WTC11 (cell line): ENCODE measurements around the gene SAE1. TPM values are rescaled to one million over a fixed set of nuclear protein-coding genes. Genes with fewer than 3 reads are reported as not detected.

Experiments
- ATAC-seq: fragments of 200-7000 bp; cut with Tn5 transposase; 2 replicates; pipeline ENCODE4 v1.10.0; 2021; ENCODE audit warnings: mild to moderate bottlenecking, moderate library complexity
- CTCF ChIA-PET: fragments of 300-600 bp; sonication (Branson Sonifier 250); formaldehyde crosslinking; loops from one replicate; lab custom pipeline; 2021; ENCODE audit warnings: antibody characterized with exemption; lab: Charles Lee
- POLR2A ChIA-PET: fragments of 350-600 bp; sonication (Branson Sonifier 250); formaldehyde crosslinking; loops from one replicate; lab custom pipeline; 2021; ENCODE audit warnings: antibody characterized with exemption; lab: Charles Lee
- DNase-seq: peaks from one replicate; pipeline ENCODE4 v3.0.0; 2021; ENCODE audit warnings: low spot score
- H3K27ac Mint-ChIP-seq: 2 replicates; pipeline ENCODE4 v1.8.0; 2021; ENCODE audit warnings: mixed read lengths
- H3K27me3 Mint-ChIP-seq: 2 replicates; pipeline ENCODE4 v1.8.0; 2021; ENCODE audit warnings: low read depth, mild to moderate bottlenecking, moderate library complexity, mixed read lengths
- H3K36me3 Mint-ChIP-seq: 2 replicates; pipeline ENCODE4 v1.8.0; 2021; ENCODE audit warnings: mixed read lengths
- H3K4me1 Mint-ChIP-seq: 2 replicates; pipeline ENCODE4 v1.8.0; 2022; ENCODE audit warnings: mixed read lengths
- H3K4me3 Mint-ChIP-seq: 2 replicates; pipeline ENCODE4 v1.8.0; 2021; ENCODE audit warnings: mild to moderate bottlenecking, moderate library complexity, mixed read lengths
- H3K9me3 Mint-ChIP-seq: 2 replicates; pipeline ENCODE4 v1.8.0; 2021; ENCODE audit warnings: mixed read lengths
- CREB1 ChIP-seq: sonication (generic); formaldehyde crosslinking; IDR thresholded peaks from 2 replicates; pipeline ENCODE4 v1.8.0; 2023; ENCODE audit warnings: mild to moderate bottlenecking, missing genetic modification reagents
- ELF4 ChIP-seq: sonication (generic); formaldehyde crosslinking; IDR thresholded peaks from 2 replicates; pipeline ENCODE4 v1.8.1; 2022; ENCODE audit warnings: low read depth, mild to moderate bottlenecking, moderate library complexity, missing genetic modification reagents
- ESRRA ChIP-seq: sonication (generic); formaldehyde crosslinking; IDR thresholded peaks from 2 replicates; pipeline ENCODE4 v1.8.1; 2022; ENCODE audit warnings: mild to moderate bottlenecking, missing genetic modification reagents, borderline replicate concordance
- HMGA2 ChIP-seq: fragments of 250-450 bp; sonication (Bioruptor Pico); IDR thresholded peaks from 2 replicates; pipeline ENCODE4 v1.4.0; 2021; ENCODE audit warnings: mild to moderate bottlenecking, moderate library complexity
- IRF1 ChIP-seq: sonication (generic); formaldehyde crosslinking; IDR thresholded peaks from 2 replicates; pipeline ENCODE4 v1.8.0; 2023; ENCODE audit warnings: missing genetic modification reagents
- IRF2 ChIP-seq: sonication (generic); formaldehyde crosslinking; IDR thresholded peaks from 2 replicates; pipeline ENCODE4 v1.8.0; 2022; ENCODE audit warnings: low read depth, missing genetic modification reagents, borderline replicate concordance
- MLX ChIP-seq: sonication (generic); formaldehyde crosslinking; IDR thresholded peaks from 2 replicates; pipeline ENCODE4 v1.8.1; 2023; ENCODE audit warnings: mild to moderate bottlenecking, missing genetic modification reagents, moderate library complexity
- NR2C2 ChIP-seq: sonication (generic); formaldehyde crosslinking; IDR thresholded peaks from 2 replicates; pipeline ENCODE4 v1.8.0; 2022; ENCODE audit warnings: mild to moderate bottlenecking, missing genetic modification reagents
- RELA ChIP-seq: sonication (generic); formaldehyde crosslinking; IDR thresholded peaks from 2 replicates; pipeline ENCODE4 v1.8.1; 2022; ENCODE audit warnings: missing genetic modification reagents, mild to moderate bottlenecking, borderline replicate concordance
- SP1 ChIP-seq: sonication (generic); formaldehyde crosslinking; conservative IDR thresholded peaks from 2 replicates; pipeline ENCODE4 v1.8.1; 2022; ENCODE audit warnings: missing genetic modification reagents
- TCF7 ChIP-seq: sonication (generic); formaldehyde crosslinking; IDR thresholded peaks from 2 replicates; pipeline ENCODE4 v1.8.0; 2022; ENCODE audit warnings: mild to moderate bottlenecking, low read depth, missing genetic modification reagents, moderate library complexity
- TEAD1 ChIP-seq: sonication (generic); formaldehyde crosslinking; IDR thresholded peaks from 2 replicates; pipeline ENCODE4 v1.8.0; 2022; ENCODE audit warnings: mild to moderate bottlenecking, missing genetic modification reagents
- TP53 ChIP-seq: sonication (generic); formaldehyde crosslinking; IDR thresholded peaks from 2 replicates; pipeline ENCODE4 v1.8.1; 2023; ENCODE audit warnings: mild to moderate bottlenecking, missing genetic modification reagents
- ZBTB21 ChIP-seq: sonication (generic); formaldehyde crosslinking; IDR thresholded peaks from 2 replicates; pipeline ENCODE4 v1.8.1; 2023; ENCODE audit warnings: mild to moderate bottlenecking, missing genetic modification reagents, borderline replicate concordance
- ZNF138 ChIP-seq: sonication (generic); formaldehyde crosslinking; conservative IDR thresholded peaks from 2 replicates; pipeline ENCODE4 v1.8.1; 2022; ENCODE audit warnings: mild to moderate bottlenecking, moderate library complexity, missing genetic modification reagents
- ZNF263 ChIP-seq: sonication (generic); formaldehyde crosslinking; IDR thresholded peaks from 2 replicates; pipeline ENCODE4 v1.8.1; 2022; ENCODE audit warnings: low read depth, mild to moderate bottlenecking, moderate library complexity, missing genetic modification reagents
- ZNF396 ChIP-seq: fragments of 250-450 bp; sonication (Bioruptor Pico); IDR thresholded peaks from 2 replicates; pipeline ENCODE4 v1.8.0; 2021; ENCODE audit warnings: mild to moderate bottlenecking, moderate library complexity, borderline replicate concordance
- ZNF671 ChIP-seq: fragments of 250-450 bp; sonication (Bioruptor Pico); IDR thresholded peaks from 2 replicates; pipeline ENCODE4 v1.8.0; 2021; ENCODE audit warnings: mild to moderate bottlenecking
- ZSCAN18 ChIP-seq: fragments of 250-450 bp; sonication (Bioruptor Pico); IDR thresholded peaks from 2 replicates; pipeline ENCODE4 v2.1.2; 2022; ENCODE audit warnings: mild to moderate bottlenecking, moderate library complexity
- total RNA-seq: library from RNA; stranded (reverse); gene quantifications from 3 replicates; pipeline ENCODE4 v1.2.3, GENCODE V29; 2021
- TF ChIP-seq, protein P1 (sequence below): fragments of 250-450 bp; sonication (Bioruptor Pico); IDR thresholded peaks from 2 replicates; pipeline ENCODE4 v1.9.0; 2021; ENCODE audit warnings: mild to moderate bottlenecking
- TF ChIP-seq, protein P2 (sequence below): sonication (generic); formaldehyde crosslinking; IDR thresholded peaks from 2 replicates; pipeline ENCODE4 v1.8.0; 2022; ENCODE audit warnings: mild to moderate bottlenecking, missing genetic modification reagents
- TF ChIP-seq, protein P3 (sequence below): sonication (generic); formaldehyde crosslinking; IDR thresholded peaks from 2 replicates; pipeline ENCODE4 v1.8.1; 2023; ENCODE audit warnings: mild to moderate bottlenecking, missing genetic modification reagents
- TF ChIP-seq, protein P4 (sequence below): fragments of 250-450 bp; sonication (Bioruptor Pico); conservative IDR thresholded peaks from 2 replicates; pipeline ENCODE4 v1.9.0; 2021; ENCODE audit warnings: mild to moderate bottlenecking

SAE1 gene
- total RNA-seq, 1 experiment from 2014 or later = 224 TPM

DNA sequence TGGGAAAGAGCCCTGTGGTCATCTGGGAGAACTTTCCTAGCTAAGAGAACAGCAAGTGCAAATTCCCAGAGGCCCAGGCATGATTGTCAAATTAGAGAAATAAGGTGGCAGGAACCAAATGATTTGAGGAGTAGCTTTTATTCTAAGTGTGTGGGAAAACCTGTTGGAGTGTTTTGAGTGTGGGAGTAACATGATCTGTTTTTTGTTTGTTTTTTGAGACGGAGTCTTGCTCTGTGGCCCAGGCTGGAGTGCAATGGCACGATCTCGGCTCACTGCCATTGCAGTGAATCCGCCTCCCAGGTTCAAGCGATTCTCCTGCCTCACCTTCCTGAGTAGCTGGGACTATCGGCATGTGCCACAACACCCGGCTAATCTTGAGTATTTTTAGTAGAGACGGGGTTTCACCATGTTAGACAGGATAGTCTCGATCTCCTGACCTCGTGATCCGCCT lies 2.4 kb downstream of the SAE1 start:
- POLR2A ChIA-PET = interaction anchor here (2.5 to 2.8 kb wide), 2 partner anchors 19 to 24 kb away, joined by 6 to 23 read pairs; partner anchors contain the start of gene ZC3H4
- Mint-ChIP-seq H3K4me3 (peak overlapping the region; percentile 96), H3K27me3 (peaks cover 8% of the 10 kb centered on the region; the same call in 1 of the 2 replicates), H3K36me3 (peaks cover 33% of the 10 kb centered on the region), H3K9me3 (peaks cover 6% of the 10 kb centered on the region), H3K27ac (peak overlapping the region; percentile 94), H3K4me1 (peaks cover 39% of the 10 kb centered on the region)
- ATAC-seq (no peak), DNase-seq (no peak)
- no peak for TF ChIP-seq CREB1 (CRISPR knock-in tag)
- TF ChIP-seq TEAD1 (CRISPR knock-in tag) = no peak
- TF ChIP-seq HMGA2 (CRISPR knock-in tag) = no peak
- TF ChIP-seq ZNF263 (CRISPR knock-in tag) = no peak
- no peak for TF ChIP-seq TCF7 (CRISPR knock-in tag)
- TF ChIP-seq ELF4 (CRISPR knock-in tag) = no peak
- no peak for TF ChIP-seq NR2C2 (CRISPR knock-in tag)
- no peak for TF ChIP-seq IRF2 (CRISPR knock-in tag)
- TF ChIP-seq MLX = no peak
- TF ChIP-seq, protein P1, sequence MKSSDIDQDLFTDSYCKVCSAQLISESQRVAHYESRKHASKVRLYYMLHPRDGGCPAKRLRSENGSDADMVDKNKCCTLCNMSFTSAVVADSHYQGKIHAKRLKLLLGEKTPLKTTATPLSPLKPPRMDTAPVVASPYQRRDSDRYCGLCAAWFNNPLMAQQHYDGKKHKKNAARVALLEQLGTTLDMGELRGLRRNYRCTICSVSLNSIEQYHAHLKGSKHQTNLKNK (CRISPR knock-in tag) = no peak
- CTCF ChIA-PET = interaction anchor here (0.7 to 3.4 kb wide), 4 partner anchors 54 to 279 kb away, joined by 4 to 19 read pairs (median 16); no protein-coding TSS in a partner anchor

DNA sequence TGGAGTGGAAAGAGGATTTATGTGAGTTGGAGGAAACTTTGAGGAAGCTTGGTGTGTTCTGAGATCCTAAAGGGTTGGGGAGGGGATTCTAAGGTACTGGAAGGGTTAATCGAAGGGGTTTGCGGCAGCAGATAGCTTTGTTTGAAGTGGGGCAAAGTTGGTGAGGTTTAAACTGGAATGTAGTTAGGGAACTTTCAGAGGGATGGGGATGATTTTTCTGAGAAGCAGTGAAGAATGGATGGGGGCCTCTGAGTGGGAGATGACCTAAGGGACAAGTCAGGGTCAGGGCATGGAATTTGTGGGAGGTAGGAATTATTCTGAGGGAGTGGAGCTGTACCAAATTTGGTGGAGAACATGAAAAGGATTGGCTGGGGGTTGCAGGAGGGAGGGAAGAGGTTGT lies 3.9 kb downstream of the SAE1 start:
- CTCF ChIA-PET = interaction anchor here (1.0 to 1.5 kb wide), 2 partner anchors 76 to 121 kb away, joined by 3 to 4 read pairs; no protein-coding TSS in a partner anchor
- peaks cover 43% of the 10 kb centered on the region for H3K36me3 Mint-ChIP-seq
- H3K9me3 Mint-ChIP-seq = peaks cover 6% of the 10 kb centered on the region
- ATAC-seq = no peak
- no peak for TF ChIP-seq HMGA2 (CRISPR knock-in tag)
- no peak for TF ChIP-seq RELA (CRISPR knock-in tag)
- TF ChIP-seq, protein P2, sequence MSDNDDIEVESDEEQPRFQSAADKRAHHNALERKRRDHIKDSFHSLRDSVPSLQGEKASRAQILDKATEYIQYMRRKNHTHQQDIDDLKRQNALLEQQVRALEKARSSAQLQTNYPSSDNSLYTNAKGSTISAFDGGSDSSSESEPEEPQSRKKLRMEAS (CRISPR knock-in tag) = no peak
- TF ChIP-seq, protein P3, sequence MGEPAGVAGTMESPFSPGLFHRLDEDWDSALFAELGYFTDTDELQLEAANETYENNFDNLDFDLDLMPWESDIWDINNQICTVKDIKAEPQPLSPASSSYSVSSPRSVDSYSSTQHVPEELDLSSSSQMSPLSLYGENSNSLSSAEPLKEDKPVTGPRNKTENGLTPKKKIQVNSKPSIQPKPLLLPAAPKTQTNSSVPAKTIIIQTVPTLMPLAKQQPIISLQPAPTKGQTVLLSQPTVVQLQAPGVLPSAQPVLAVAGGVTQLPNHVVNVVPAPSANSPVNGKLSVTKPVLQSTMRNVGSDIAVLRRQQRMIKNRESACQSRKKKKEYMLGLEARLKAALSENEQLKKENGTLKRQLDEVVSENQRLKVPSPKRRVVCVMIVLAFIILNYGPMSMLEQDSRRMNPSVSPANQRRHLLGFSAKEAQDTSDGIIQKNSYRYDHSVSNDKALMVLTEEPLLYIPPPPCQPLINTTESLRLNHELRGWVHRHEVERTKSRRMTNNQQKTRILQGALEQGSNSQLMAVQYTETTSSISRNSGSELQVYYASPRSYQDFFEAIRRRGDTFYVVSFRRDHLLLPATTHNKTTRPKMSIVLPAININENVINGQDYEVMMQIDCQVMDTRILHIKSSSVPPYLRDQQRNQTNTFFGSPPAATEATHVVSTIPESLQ (CRISPR knock-in tag) = no peak
- TF ChIP-seq, protein P4, sequence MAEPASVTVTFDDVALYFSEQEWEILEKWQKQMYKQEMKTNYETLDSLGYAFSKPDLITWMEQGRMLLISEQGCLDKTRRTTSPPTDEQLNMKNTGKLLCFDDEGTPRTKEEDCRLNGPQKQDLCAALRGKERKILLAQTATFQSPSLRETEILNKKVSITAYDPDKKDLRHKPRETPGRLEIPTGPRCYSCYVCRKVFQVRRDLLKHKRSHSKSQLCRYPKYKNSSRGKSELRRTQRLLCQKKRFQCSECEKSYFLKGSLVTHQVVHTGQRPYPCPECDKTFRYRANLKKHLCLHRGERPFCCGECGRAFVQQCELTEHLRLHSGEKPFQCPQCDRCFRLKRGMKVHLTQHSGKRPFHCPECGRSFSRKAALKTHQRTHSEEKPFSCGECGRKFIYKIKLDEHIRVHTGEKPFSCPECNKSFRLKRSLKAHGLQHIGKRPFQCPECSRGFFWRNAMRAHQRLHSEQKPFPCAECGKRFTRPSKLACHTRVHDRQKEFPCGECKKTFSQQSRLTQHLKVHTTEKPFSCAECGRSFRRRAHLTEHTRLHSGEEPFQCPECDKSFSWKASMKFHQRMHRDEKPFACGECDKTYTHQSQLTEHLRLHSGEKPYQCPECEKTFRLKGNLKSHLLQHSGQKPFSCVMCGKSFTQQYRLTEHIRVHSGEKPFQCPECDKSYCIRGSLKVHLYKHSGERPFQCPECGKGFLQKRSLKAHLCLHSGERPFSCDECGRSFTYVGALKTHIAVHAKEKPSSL (CRISPR knock-in tag) = no peak
- TF ChIP-seq TP53 (CRISPR knock-in tag) = no peak
- TF ChIP-seq SP1 (CRISPR knock-in tag) = no peak
- no peak for TF ChIP-seq ZNF396 (CRISPR knock-in tag)
- TF ChIP-seq IRF1 (CRISPR knock-in tag) = no peak
- TF ChIP-seq ZSCAN18 = no peak
- TF ChIP-seq MLX = no peak
- no peak for TF ChIP-seq ZBTB21
- no peak for TF ChIP-seq ESRRA (CRISPR knock-in tag)
- no peak for TF ChIP-seq ZNF671 (CRISPR knock-in tag)
- TF ChIP-seq ZNF138 (CRISPR knock-in tag) = no peak
- peaks cover 39% of the 10 kb centered on the region for H3K4me1 Mint-ChIP-seq
- POLR2A ChIA-PET = no interaction called here
- H3K27me3 Mint-ChIP-seq = peaks cover 8% of the 10 kb centered on the region; the same call in 1 of the 2 replicates
- DNase-seq = no peak
- H3K27ac Mint-ChIP-seq = peak overlapping the region; percentile 39
- H3K4me3 Mint-ChIP-seq = peak overlapping the region; percentile 29
